OCI-LY7 (cell line): ENCODE data around the gene RUFY3. TPM values are rescaled to one million over a fixed set of nuclear protein-coding genes. Genes with fewer than 3 reads are reported as not detected.

Source experiments
- BruUV-seq: library from RNA; stranded (reverse); fragments of 400-500 nt; replicated peaks from 2 replicates; lab custom pipeline; 2021; lab: Mats Ljungman, UMichigan
- CTCF ChIA-PET: fragments of 300-600 bp; sonication (Branson Sonifier 250); formaldehyde crosslinking; loops from one replicate; lab custom pipeline; 2022; ENCODE audit warnings: antibody characterized with exemption; ENCODE audit not compliant: unreplicated experiment; lab: Charles Lee
- POLR2A ChIA-PET: fragments of 300-600 bp; sonication (Branson Sonifier 250); formaldehyde crosslinking; loops from one replicate; lab custom pipeline; 2022; ENCODE audit warnings: antibody characterized with exemption; lab: Charles Lee
- DNase-seq: peaks from one replicate; pipeline ENCODE4 v3.0.0-alpha.2; 2015; ENCODE audit warnings: low spot score
- H2AFZ ChIP-seq: fragments of 200-600 bp; sonication (generic), shearing (Covaris generic); 2 replicates; pipeline ENCODE4 v1.6.1; 2014; ENCODE audit warnings: mild to moderate bottlenecking, antibody characterized with exemption, low read length, moderate library complexity
- H3K27ac ChIP-seq: fragments of 200-600 bp; sonication (generic); 2 replicates; pipeline ENCODE4 v1.5.1; 2014; ENCODE audit warnings: mixed run types, low read depth, mild to moderate bottlenecking, moderate library complexity, low read length, inconsistent platforms; ENCODE audit not compliant: poor library complexity, severe bottlenecking
- H3K36me3 ChIP-seq: fragments of 200-600 bp; sonication (generic); 2 replicates; pipeline ENCODE4 v1.6.1; 2014; ENCODE audit warnings: mild to moderate bottlenecking, antibody characterized with exemption, low read length, moderate library complexity, mixed read lengths; ENCODE audit not compliant: insufficient read depth
- H3K4me1 ChIP-seq: fragments of 200-600 bp; sonication (generic); 2 replicates; pipeline ENCODE4 v1.5.1; 2014; ENCODE audit warnings: mild to moderate bottlenecking, low read length; ENCODE audit not compliant: insufficient read depth, poor library complexity, severe bottlenecking
- H3K4me2 ChIP-seq: fragments of 200-600 bp; sonication (generic); 2 replicates; pipeline ENCODE4 v1.6.1; 2014; ENCODE audit warnings: mild to moderate bottlenecking, low read length
- H3K4me3 ChIP-seq: fragments of 200-600 bp; sonication (generic); 2 replicates; pipeline ENCODE4 v1.5.1; 2014; ENCODE audit warnings: mild to moderate bottlenecking, low read depth, low read length; ENCODE audit not compliant: poor library complexity, severe bottlenecking
- H3K79me2 ChIP-seq: fragments of 200-600 bp; sonication (generic); 2 replicates; pipeline ENCODE4 v1.6.1; 2016; ENCODE audit warnings: low read depth, mild to moderate bottlenecking, low read length, moderate library complexity, mixed read lengths; ENCODE audit not compliant: insufficient read depth
- H3K9me2 ChIP-seq: fragments of 200-600 bp; sonication (generic); 2 replicates; pipeline ENCODE4 v1.6.1; 2016; ENCODE audit warnings: mild to moderate bottlenecking, low read length, mixed read lengths; ENCODE audit not compliant: insufficient read depth
- H3K9me3 ChIP-seq: fragments of 200-600 bp; sonication (generic); 2 replicates; pipeline ENCODE4 v1.6.1; 2014; ENCODE audit warnings: mild to moderate bottlenecking, mixed run types, low read length, mixed read lengths
- H4K20me1 ChIP-seq: fragments of 200-600 bp; sonication (generic); 2 replicates; pipeline ENCODE4 v1.6.1; 2014; ENCODE audit warnings: mild to moderate bottlenecking, antibody characterized with exemption, low read length, moderate library complexity, mixed read lengths; ENCODE audit not compliant: insufficient read depth
- EZH2phosphoT487 ChIP-seq: fragments of 200-600 bp; sonication (generic); IDR thresholded peaks from 2 replicates; pipeline ENCODE4 v1.6.1; 2018; ENCODE audit warnings: low read depth, borderline replicate concordance, mild to moderate bottlenecking, mixed run types, antibody characterized with exemption, low read length, moderate library complexity, mixed read lengths
- intact Hi-C: fragments of 100-400 bp; cut with micrococcal nuclease; formaldehyde crosslinking; loops from one replicate; pipeline ENCODE4 v1.10.0; 2022; ENCODE audit not compliant: unreplicated experiment
- total RNA-seq, 2 experiments: library from RNA; depleted of rRNA in 1 of 2; stranded (reverse); fragments of >200 nt in 1 of 2; shearing (Covaris generic) in 1 of 2; gene quantifications; 2 replicates each; pipeline ENCODE4 v1.2.3, GENCODE V29; 2014 to 2022
- TF ChIP-seq, protein P1 (sequence below): fragments of 200-600 bp; sonication (generic); conservative IDR thresholded peaks from 2 replicates; pipeline ENCODE4 v1.5.1; 2014; ENCODE audit warnings: mild to moderate bottlenecking, antibody characterized with exemption, low read length, moderate library complexity, mixed read lengths

Gene RUFY3
- total RNA-seq, 2 experiments from 2014 or later = 36.4 to 52.2 TPM

DNA sequence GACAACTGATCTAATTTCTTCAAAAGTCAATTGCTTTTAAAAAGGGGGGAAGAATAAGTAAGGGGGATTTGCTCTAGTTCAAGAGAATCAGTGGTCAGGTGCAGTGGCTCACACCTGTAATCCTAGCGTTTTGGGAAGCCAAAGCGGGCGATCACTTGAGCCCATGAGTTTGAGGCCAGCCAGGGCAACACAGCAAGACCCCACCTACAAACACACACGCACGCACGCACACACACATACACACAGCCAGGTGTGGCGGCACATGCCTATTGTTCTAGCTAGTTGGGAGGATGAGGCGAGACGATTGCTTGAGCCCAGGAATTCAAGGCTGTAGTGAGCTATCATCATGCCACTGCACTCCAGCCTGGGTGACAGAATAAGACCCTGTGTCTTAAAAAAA is 108.3 kb downstream of the RUFY3 start:
- Histone ChIP-seq H3K79me2 (peaks cover 20% of the 10 kb centered on the region), H3K27ac (no peak overlapping the region), H3K4me1 (no peaks in the 10 kb centered on the region), H3K4me2 (no peak overlapping the region), H2AFZ (no peak overlapping the region), H4K20me1 (no peaks in the 10 kb centered on the region), H3K9me2 (no peaks in the 10 kb centered on the region), H3K9me3 (no peaks in the 10 kb centered on the region), H3K36me3 (peaks cover 98% of the 10 kb centered on the region), H3K4me3 (no peak overlapping the region)
- intact Hi-C loops = no loop called here
- BruUV-seq = no TSS peak
- no peak for DNase-seq
- POLR2A ChIA-PET = interaction anchor here (0.7 to 1.3 kb wide), 4 partner anchors 10 to 185 kb away, joined by 3 to 4 read pairs (median 3); no protein-coding TSS in a partner anchor
- TF ChIP-seq, protein P1, sequence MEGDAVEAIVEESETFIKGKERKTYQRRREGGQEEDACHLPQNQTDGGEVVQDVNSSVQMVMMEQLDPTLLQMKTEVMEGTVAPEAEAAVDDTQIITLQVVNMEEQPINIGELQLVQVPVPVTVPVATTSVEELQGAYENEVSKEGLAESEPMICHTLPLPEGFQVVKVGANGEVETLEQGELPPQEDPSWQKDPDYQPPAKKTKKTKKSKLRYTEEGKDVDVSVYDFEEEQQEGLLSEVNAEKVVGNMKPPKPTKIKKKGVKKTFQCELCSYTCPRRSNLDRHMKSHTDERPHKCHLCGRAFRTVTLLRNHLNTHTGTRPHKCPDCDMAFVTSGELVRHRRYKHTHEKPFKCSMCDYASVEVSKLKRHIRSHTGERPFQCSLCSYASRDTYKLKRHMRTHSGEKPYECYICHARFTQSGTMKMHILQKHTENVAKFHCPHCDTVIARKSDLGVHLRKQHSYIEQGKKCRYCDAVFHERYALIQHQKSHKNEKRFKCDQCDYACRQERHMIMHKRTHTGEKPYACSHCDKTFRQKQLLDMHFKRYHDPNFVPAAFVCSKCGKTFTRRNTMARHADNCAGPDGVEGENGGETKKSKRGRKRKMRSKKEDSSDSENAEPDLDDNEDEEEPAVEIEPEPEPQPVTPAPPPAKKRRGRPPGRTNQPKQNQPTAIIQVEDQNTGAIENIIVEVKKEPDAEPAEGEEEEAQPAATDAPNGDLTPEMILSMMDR = no peak
- no peak for TF ChIP-seq EZH2phosphoT487
- CTCF ChIA-PET = interaction anchor here (1.0 kb wide), 1 partner anchor 11 kb away, joined by 3 read pairs; no protein-coding TSS in a partner anchor

DNA sequence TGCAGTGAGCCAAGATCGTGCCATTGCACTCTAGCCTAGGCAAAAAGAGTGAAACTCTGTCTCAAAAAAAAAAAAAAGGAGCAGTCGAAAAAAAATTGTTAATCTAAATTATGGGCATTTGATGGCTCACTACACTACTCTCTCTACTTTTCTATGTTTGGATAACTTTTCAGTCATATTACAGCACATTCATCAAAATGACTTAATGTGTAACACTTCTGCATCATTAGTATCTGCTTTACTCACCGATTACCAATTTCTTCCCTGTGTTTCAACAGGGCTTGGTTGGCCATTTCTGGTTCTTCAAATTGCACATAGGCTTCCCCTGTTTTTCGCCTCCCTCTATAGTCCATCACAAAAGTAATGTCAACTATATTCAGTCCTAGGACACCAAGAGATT is 109.5 kb downstream of the RUFY3 start:
- TF ChIP-seq, protein P1 = no peak
- TF ChIP-seq EZH2phosphoT487 = no peak
- H3K4me1 ChIP-seq = peaks cover 3% of the 10 kb centered on the region
- peaks cover 2% of the 10 kb centered on the region; the same call in 1 of the 2 replicates for H4K20me1 ChIP-seq
- H3K4me2 ChIP-seq = no peak overlapping the region
- no peak overlapping the region for H3K4me3 ChIP-seq
- intact Hi-C loops = no loop called here
- H3K36me3 ChIP-seq = peaks cover 95% of the 10 kb centered on the region
- H3K79me2 ChIP-seq = peaks cover 30% of the 10 kb centered on the region
- CTCF ChIA-PET = no interaction called here
- H2AFZ ChIP-seq = no peak overlapping the region
- no TSS peak for BruUV-seq
- H3K27ac ChIP-seq = no peak overlapping the region
- POLR2A ChIA-PET = no interaction called here
- no peak for DNase-seq
- no peaks in the 10 kb centered on the region for H3K9me2 ChIP-seq
- no peaks in the 10 kb centered on the region for H3K9me3 ChIP-seq

DNA sequence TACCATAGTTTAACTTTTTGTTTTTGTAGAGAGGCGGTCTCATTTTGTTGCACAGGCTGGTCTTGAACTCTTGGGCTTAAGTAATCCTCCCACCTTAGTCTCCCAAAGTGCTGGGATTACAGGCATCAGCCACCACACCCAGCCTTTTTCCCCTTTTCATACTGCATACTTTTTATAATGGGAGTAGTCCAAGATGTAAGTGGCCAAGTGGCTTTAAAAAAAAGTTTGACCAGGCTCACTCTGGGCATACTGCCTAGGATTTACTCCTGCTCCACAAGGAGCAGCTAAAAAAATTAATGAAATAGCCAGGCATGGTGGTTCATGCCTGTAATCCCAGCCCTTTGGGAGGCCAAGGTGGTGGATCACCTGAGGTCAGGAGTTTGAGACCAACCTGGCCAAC is 111.9 kb downstream of the RUFY3 start:
- Histone ChIP-seq H2AFZ (no peak overlapping the region), H3K36me3 (peaks cover 85% of the 10 kb centered on the region), H3K4me2 (no peak overlapping the region), H3K9me3 (no peaks in the 10 kb centered on the region), H3K4me1 (peaks cover 22% of the 10 kb centered on the region), H3K79me2 (peaks cover 54% of the 10 kb centered on the region), H3K9me2 (no peaks in the 10 kb centered on the region), H3K4me3 (no peak overlapping the region), H3K27ac (no peak overlapping the region), H4K20me1 (peaks cover 14% of the 10 kb centered on the region)
- ChIA-PET POLR2A (no interaction called here), CTCF (no interaction called here)
- TF ChIP-seq EZH2phosphoT487 = no peak
- TF ChIP-seq, protein P1 = no peak
- intact Hi-C loops = loop anchor here (2.0 kb wide), 1 partner anchor 15 kb away; no protein-coding TSS in a partner anchor
- BruUV-seq = no TSS peak
- no peak for DNase-seq
